ENCODE results near the gene VWA5B1.

VWA5B1 gene

GRCh38 chr1:20351911-20352701 lies 61.4 kb downstream of the VWA5B1 start:
- no peak for DNase-seq

- no peak for DNase-seq
Measured at GRCh38 chr1:20353836-20354235, 63.2 kb downstream of the VWA5B1 start.

GRCh38 chr1:20354610-20355009 lies 63.9 kb downstream of the VWA5B1 start:
- no peak for DNase-seq

GRCh38 chr1:20355101-20355827 lies 64.6 kb downstream of the VWA5B1 start:
- DNase-seq, result no peak

GRCh38 chr1:20355828-20356735 lies 65.4 kb downstream of the VWA5B1 start:
- no peak for DNase-seq

- DNase-seq, result no peak
Measured at GRCh38 chr1:20356850-20357459, 66.3 kb downstream of the VWA5B1 start.

GRCh38 chr1:20357796-20358195 lies 67.1 kb downstream of the VWA5B1 start:
- DNase-seq, result no peak

GRCh38 chr1:20358761-20359263 lies 68.1 kb downstream of the VWA5B1 start:
- peak; percentile 76 for DNase-seq

GRCh38 chr1:20359451-20360330 lies 69.0 kb downstream of the VWA5B1 start:
- no peak for DNase-seq

- no peak for DNase-seq
Measured at GRCh38 chr1:20361401-20361800, 70.7 kb downstream of the VWA5B1 start.

- DNase-seq, result peak; percentile 11
Measured at GRCh38 chr1:20361805-20362381, 71.2 kb downstream of the VWA5B1 start.

GRCh38 chr1:20362856-20363255 lies 72.2 kb downstream of the VWA5B1 start:
- DNase-seq, result no peak

- no peak for DNase-seq
Measured at GRCh38 chr1:20365421-20366055, 74.9 kb downstream of the VWA5B1 start.

- peak; percentile 23 for DNase-seq
Measured at GRCh38 chr1:20366056-20366462, 75.4 kb downstream of the VWA5B1 start.

GRCh38 chr1:20366463-20367115 lies 75.9 kb downstream of the VWA5B1 start:
- no peak for DNase-seq

GRCh38 chr1:20367116-20367585 lies 76.5 kb downstream of the VWA5B1 start:
- peak; percentile 78 for DNase-seq

- DNase-seq, result no peak
Measured at GRCh38 chr1:20367626-20368025, 77.0 kb downstream of the VWA5B1 start.

- DNase-seq, result no peak
Measured at GRCh38 chr1:20368866-20369470, 78.3 kb downstream of the VWA5B1 start.

- peak; percentile 62 for DNase-seq
Measured at GRCh38 chr1:20370698-20371097, 80.0 kb downstream of the VWA5B1 start.

All from NCI-H1092 (cell line).